ENCODE measurements around the gene PC. TPM values are rescaled to one million over a fixed set of nuclear protein-coding genes. Genes with fewer than 3 reads are reported as not detected.

Gene PC
- total RNA-seq, 6 donors from 2014 or later: 5.0 to 49.9 (median 20.9) TPM

- Histone ChIP-seq H3K9me3 (no peaks in the 10 kb centered on the region), H3K4me1 (no peaks in the 10 kb centered on the region), H3K27ac (no peak overlapping the region), H3K4me3 (no peak overlapping the region), H3K36me3 (no peaks in the 10 kb centered on the region), H3K27me3 (no peaks in the 10 kb centered on the region)
- DNase-seq (no peak), ATAC-seq (ENCODE audit: low FRiP score in 2 of 2) (peak in 1 of 2 donors; percentile 9)
- WGBS, 2 donors: 67 to 68% methylated on average over 9 of the region's 9 CpGs
- TF ChIP-seq POLR2A (IDR thresholded peaks at IDR 0.05) (no peak), POLR2AphosphoS5 (IDR thresholded peaks at IDR 0.05) (no peak), CTCF (IDR thresholded peaks at IDR 0.05) (no peak), EP300 (IDR thresholded peaks at IDR 0.05) (no peak)
Observed at GRCh38 chr11:66934950-66935779, 23.0 kb downstream of the PC start.

GRCh38 chr11:66933531-66933930 lies 24.7 kb downstream of the PC start:
- no peak for ATAC-seq (ENCODE audit: low FRiP score in 2 of 2)
- H3K27me3 ChIP-seq: no peaks in the 10 kb centered on the region
- no peaks in the 10 kb centered on the region for H3K4me1 ChIP-seq
- no peak overlapping the region for H3K27ac ChIP-seq
- DNase-seq: no peak
- H3K4me3 ChIP-seq: no peak overlapping the region
- WGBS, 2 donors: 84 to 93% methylated on average over 3 of the region's 3 CpGs
- H3K36me3 ChIP-seq: no peaks in the 10 kb centered on the region
- H3K9me3 ChIP-seq: no peaks in the 10 kb centered on the region
- no peak for TF ChIP-seq CTCF (IDR thresholded peaks at IDR 0.05)
- TF ChIP-seq POLR2AphosphoS5 (IDR thresholded peaks at IDR 0.05): no peak
- TF ChIP-seq EP300 (IDR thresholded peaks at IDR 0.05): no peak
- TF ChIP-seq POLR2A (IDR thresholded peaks at IDR 0.05): no peak

DNA sequence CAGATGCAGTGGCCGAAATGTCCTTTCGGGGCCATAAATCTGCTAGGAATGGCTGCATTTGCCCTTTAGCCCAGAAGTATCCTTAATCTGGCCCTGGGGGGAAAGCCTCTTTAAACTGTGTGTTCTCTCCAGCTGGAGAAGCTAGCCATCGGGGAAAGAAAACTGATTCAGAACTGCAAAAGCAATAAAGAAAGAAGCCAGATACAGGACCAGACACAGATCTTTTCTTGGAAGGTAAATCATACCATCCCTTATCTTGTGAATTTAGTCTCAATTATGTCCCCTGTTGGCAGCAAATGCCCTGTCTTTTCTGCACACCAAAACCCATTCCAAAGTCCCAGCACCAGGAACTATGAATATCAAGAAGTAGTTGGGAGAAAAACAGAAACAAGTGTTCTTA lies 25.6 kb downstream of the PC start:
- no peak for TF ChIP-seq POLR2AphosphoS5 (IDR thresholded peaks at IDR 0.05)
- TF ChIP-seq EP300 (IDR thresholded peaks at IDR 0.05): no peak
- TF ChIP-seq POLR2A (IDR thresholded peaks at IDR 0.05): no peak
- no peaks in the 10 kb centered on the region for H3K27me3 ChIP-seq
- H3K9me3 ChIP-seq: no peaks in the 10 kb centered on the region
- no peak for ATAC-seq (ENCODE audit: low FRiP score in 2 of 2)
- H3K4me3 ChIP-seq: no peak overlapping the region
- no peaks in the 10 kb centered on the region for H3K36me3 ChIP-seq
- H3K4me1 ChIP-seq: no peaks in the 10 kb centered on the region
- H3K27ac ChIP-seq: no peak overlapping the region
- WGBS, 2 donors: 92 to 97% methylated on average over 2 to 3 of the region's 3 CpGs
- no peak for DNase-seq

DNA sequence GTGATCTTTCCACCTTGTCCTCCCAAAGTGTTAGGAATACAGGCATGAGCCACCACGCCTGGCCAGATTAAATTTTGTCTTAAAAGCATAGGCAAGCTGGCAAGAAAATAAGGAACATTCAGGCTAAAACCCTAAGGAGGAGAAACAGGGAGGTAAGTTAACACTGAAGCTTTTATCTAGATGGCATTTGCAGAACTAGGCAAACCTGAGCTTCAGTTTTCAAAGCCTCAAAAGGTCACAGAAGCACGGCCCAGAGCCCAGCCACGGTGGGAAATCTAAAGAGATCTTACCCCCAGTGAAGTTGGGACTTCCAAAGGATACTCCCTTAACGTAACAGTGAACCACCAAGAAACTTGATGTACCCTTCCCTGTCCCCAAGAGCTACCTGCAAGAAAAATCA lies 28.4 kb downstream of the PC start:
- TF ChIP-seq CTCF (IDR thresholded peaks at IDR 0.05) (no peak), EP300 (IDR thresholded peaks at IDR 0.05) (no peak), POLR2A (IDR thresholded peaks at IDR 0.05) (no peak), POLR2AphosphoS5 (IDR thresholded peaks at IDR 0.05) (no peak)

GRCh38 chr11:66924272-66924671 lies 33.9 kb downstream of the PC start:
- Histone ChIP-seq H3K9me3 (no peaks in the 10 kb centered on the region), H3K4me1 (no peaks in the 10 kb centered on the region), H3K36me3 (no peaks in the 10 kb centered on the region), H3K27me3 (no peaks in the 10 kb centered on the region), H3K4me3 (no peak overlapping the region), H3K27ac (no peak overlapping the region)
- ATAC-seq (ENCODE audit: low FRiP score in 2 of 2): no peak
- DNase-seq: no peak
- no peak for TF ChIP-seq POLR2AphosphoS5 (IDR thresholded peaks at IDR 0.05)
- no peak for TF ChIP-seq POLR2A (IDR thresholded peaks at IDR 0.05)
- TF ChIP-seq CTCF (IDR thresholded peaks at IDR 0.05): no peak
- no peak for TF ChIP-seq EP300 (IDR thresholded peaks at IDR 0.05)
- WGBS, 2 donors: 95 to 100% methylated on average over 1 of the region's 1 CpG

More for the DNA sequence above, 28.4 kb downstream of the PC start:
- H3K4me3 ChIP-seq: no peak overlapping the region
- H3K27me3 ChIP-seq: no peaks in the 10 kb centered on the region
- DNase-seq (no peak), ATAC-seq (ENCODE audit: low FRiP score in 2 of 2) (no peak)
- no peaks in the 10 kb centered on the region for H3K36me3 ChIP-seq
- no peaks in the 10 kb centered on the region for H3K4me1 ChIP-seq
- no peaks in the 10 kb centered on the region for H3K9me3 ChIP-seq
- no peak overlapping the region for H3K27ac ChIP-seq
- 84 to 86% methylated on average over 4 of the region's 4 CpGs for WGBS, 2 donors
